ENCODE results near the gene RIOX2.
A peak's percentile ranks its signal among the peaks of the same experiment; 100 is the strongest.

RIOX2 gene

DNA sequence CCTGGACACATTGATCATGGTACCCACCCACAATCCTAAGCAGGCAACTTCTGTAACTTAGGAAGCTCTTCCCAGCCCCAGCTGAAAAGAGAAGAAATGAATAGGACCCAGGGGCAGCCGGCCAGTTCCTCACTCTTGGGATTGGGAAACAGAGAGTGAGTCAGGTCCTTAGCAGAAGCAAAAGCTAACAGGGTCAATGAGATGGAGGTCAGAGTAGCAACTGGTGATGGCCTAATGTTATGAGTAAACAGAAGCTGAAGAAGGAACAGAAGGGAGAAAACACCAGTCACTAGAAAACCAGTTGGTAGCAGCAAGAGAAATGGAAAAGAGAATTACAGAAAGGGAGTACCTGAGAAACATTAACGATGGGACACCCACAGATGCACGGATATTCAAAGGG lies 20.0 kb downstream of the RIOX2 start:
- no peak overlapping the region for H3K4me3 ChIP-seq (ENCODE audit: control insufficient read depth, low read depth, low read length)
- peak; percentile 33 for DNase-seq (ENCODE audit: low read depth)
- TF ChIP-seq, protein P1, sequence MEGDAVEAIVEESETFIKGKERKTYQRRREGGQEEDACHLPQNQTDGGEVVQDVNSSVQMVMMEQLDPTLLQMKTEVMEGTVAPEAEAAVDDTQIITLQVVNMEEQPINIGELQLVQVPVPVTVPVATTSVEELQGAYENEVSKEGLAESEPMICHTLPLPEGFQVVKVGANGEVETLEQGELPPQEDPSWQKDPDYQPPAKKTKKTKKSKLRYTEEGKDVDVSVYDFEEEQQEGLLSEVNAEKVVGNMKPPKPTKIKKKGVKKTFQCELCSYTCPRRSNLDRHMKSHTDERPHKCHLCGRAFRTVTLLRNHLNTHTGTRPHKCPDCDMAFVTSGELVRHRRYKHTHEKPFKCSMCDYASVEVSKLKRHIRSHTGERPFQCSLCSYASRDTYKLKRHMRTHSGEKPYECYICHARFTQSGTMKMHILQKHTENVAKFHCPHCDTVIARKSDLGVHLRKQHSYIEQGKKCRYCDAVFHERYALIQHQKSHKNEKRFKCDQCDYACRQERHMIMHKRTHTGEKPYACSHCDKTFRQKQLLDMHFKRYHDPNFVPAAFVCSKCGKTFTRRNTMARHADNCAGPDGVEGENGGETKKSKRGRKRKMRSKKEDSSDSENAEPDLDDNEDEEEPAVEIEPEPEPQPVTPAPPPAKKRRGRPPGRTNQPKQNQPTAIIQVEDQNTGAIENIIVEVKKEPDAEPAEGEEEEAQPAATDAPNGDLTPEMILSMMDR (IDR thresholded peaks at IDR 0.05; ENCODE audit: control insufficient read depth, insufficient read depth, low read depth, low read length, missing control alignments): no peak

- no peak overlapping the region for H3K4me3 ChIP-seq (ENCODE audit: control insufficient read depth, low read depth, low read length)
- TF ChIP-seq, protein P1 (IDR thresholded peaks at IDR 0.05; ENCODE audit: control insufficient read depth, insufficient read depth, low read depth, low read length, missing control alignments): no peak
- DNase-seq (ENCODE audit: low read depth): no peak
These were observed 21.9 kb downstream of the RIOX2 start for GRCh38 chr3:97950360-97950759.

- TF ChIP-seq, protein P1 (IDR thresholded peaks at IDR 0.05; ENCODE audit: control insufficient read depth, insufficient read depth, low read depth, low read length, missing control alignments): no peak
- no peak for DNase-seq (ENCODE audit: low read depth)
These were observed 22.5 kb downstream of the RIOX2 start for GRCh38 chr3:97949743-97950142.

GRCh38 chr3:97949110-97949485 lies 23.1 kb downstream of the RIOX2 start:
- no peak for DNase-seq (ENCODE audit: low read depth)
- TF ChIP-seq, protein P1 (IDR thresholded peaks at IDR 0.05; ENCODE audit: control insufficient read depth, insufficient read depth, low read depth, low read length, missing control alignments): no peak
- H3K4me3 ChIP-seq (ENCODE audit: control insufficient read depth, low read depth, low read length): no peak overlapping the region

More at GRCh38 chr3:97949743-97950142, 22.5 kb downstream of the RIOX2 start:
- no peak overlapping the region for H3K4me3 ChIP-seq (ENCODE audit: control insufficient read depth, low read depth, low read length)

- DNase-seq (ENCODE audit: low read depth): no peak
- H3K4me3 ChIP-seq (ENCODE audit: control insufficient read depth, low read depth, low read length): no peak overlapping the region
- TF ChIP-seq, protein P1 (IDR thresholded peaks at IDR 0.05; ENCODE audit: control insufficient read depth, insufficient read depth, low read depth, low read length, missing control alignments): no peak
These were observed 23.7 kb downstream of the RIOX2 start for GRCh38 chr3:97948351-97949109.

DNA sequence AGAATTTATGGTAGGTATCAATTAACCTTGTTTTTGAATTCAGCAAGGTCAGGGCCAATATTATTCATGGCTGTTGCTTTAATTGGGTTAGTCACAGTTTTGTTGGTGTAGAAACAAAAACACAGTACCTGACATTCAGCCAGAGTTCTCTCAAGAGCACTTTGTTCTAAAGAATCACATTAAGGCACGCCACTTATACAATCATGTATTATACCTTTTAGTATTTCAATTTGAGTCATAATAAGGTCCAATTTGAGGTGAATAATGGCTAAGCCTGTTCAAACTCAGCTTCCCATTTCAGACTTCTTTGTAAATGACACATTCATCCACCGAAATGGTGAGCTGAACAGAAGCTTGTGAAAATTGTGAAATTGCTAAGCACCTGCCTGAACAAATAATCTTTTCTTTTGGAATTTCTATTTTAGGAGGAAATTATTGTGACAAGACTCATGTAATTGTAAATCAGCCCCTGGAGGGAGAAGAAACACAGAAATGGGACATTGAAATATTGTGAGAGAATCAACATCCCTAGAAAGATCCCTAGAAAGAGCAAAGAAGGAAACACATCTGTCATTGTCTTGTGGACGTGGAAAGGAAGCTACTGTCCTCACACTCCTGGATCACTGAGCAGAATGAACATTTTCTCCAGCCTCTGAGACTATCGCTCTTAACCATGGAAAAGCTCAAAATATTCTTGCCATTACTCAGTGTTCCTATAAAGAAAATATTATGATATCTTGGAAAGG lies 29.3 kb downstream of the RIOX2 start:
- TF ChIP-seq, protein P1 (IDR thresholded peaks at IDR 0.05; ENCODE audit: control insufficient read depth, insufficient read depth, low read depth, low read length, missing control alignments): no peak
- DNase-seq (ENCODE audit: low read depth): no peak
- no peak overlapping the region for H3K4me3 ChIP-seq (ENCODE audit: control insufficient read depth, low read depth, low read length)

Measured in AG09309 (cell line).